SU-DHL-6 (cell line): ENCODE results near the gene SETD1B.

Source experiments
- H2AFZ ChIP-seq: fragments of 200-600 bp; sonication (generic); 2 replicates; pipeline ENCODE4 v1.6.1; 2014; ENCODE audit warnings: low read depth, mild to moderate bottlenecking, moderate library complexity, mixed read lengths, antibody characterized with exemption, low read length; ENCODE audit not compliant: severe bottlenecking
- H3F3A ChIP-seq: fragments of 200-600 bp; shearing (Covaris generic); 2 replicates; pipeline ENCODE4 v1.6.0; 2016; ENCODE audit warnings: antibody characterized with exemption, mild to moderate bottlenecking; ENCODE audit not compliant: insufficient read depth
- H3K27ac ChIP-seq: fragments of 200-600 bp; sonication (generic); 2 replicates; pipeline ENCODE4 v1.5.1; 2016; ENCODE audit warnings: low read depth, mild to moderate bottlenecking, low read length, moderate library complexity, mixed read lengths
- H3K27me3 ChIP-seq: fragments of 200-600 bp; sonication (generic), shearing (Covaris generic); 2 replicates; pipeline ENCODE4 v1.6.0; 2014; ENCODE audit warnings: mild to moderate bottlenecking, low read length
- H3K36me3 ChIP-seq: fragments of 200-600 bp; sonication (generic); 2 replicates; pipeline ENCODE4 v1.6.1; 2014; ENCODE audit warnings: mild to moderate bottlenecking, low read length, mixed read lengths
- H3K4me2 ChIP-seq: fragments of 300-600, 200-600 bp; shearing (Covaris generic), sonication (generic); 2 replicates; pipeline ENCODE4 v1.6.0; 2014; ENCODE audit warnings: low read length, low read depth, mild to moderate bottlenecking; ENCODE audit not compliant: poor library complexity, severe bottlenecking
- H3K4me3 ChIP-seq: fragments of 200-600 bp; sonication (generic); 2 replicates; pipeline ENCODE4 v1.5.1; 2014; ENCODE audit warnings: antibody characterized with exemption, low read length, mild to moderate bottlenecking, mixed read lengths; ENCODE audit not compliant: insufficient read depth, poor library complexity, severe bottlenecking
- H3K79me2 ChIP-seq: fragments of 200-600 bp; sonication (generic); 2 replicates; pipeline ENCODE4 v1.6.1; 2014; ENCODE audit warnings: mild to moderate bottlenecking, low read length, moderate library complexity; ENCODE audit not compliant: insufficient read depth
- H3K9ac ChIP-seq: fragments of 200-600 bp; sonication (generic); 2 replicates; pipeline ENCODE4 v1.7.0; 2014; ENCODE audit warnings: mild to moderate bottlenecking, low read length
- H3K9me2 ChIP-seq: fragments of 200-600 bp; sonication (generic); replicated peaks from 2 replicates; pipeline ENCODE4 v1.6.1; 2014; ENCODE audit warnings: low read length; ENCODE audit not compliant: insufficient read depth
- H3K9me3 ChIP-seq: fragments of 200-600 bp; sonication (generic); 2 replicates; pipeline ENCODE4 v1.6.1; 2014; ENCODE audit warnings: low read length, mixed read lengths; ENCODE audit not compliant: insufficient read depth
- H4K20me1 ChIP-seq: fragments of 200-600 bp; sonication (generic); 2 replicates; pipeline ENCODE4 v1.6.1; 2014; ENCODE audit warnings: low read depth, mild to moderate bottlenecking, antibody characterized with exemption, low read length, moderate library complexity, mixed read lengths
- EZH2phosphoT487 ChIP-seq: fragments of 200-600 bp; sonication (generic), shearing (Covaris generic); conservative IDR thresholded peaks from 2 replicates; pipeline ENCODE4 v1.6.1; 2018; ENCODE audit warnings: mild to moderate bottlenecking, antibody characterized with exemption, low read length, moderate library complexity, mixed read lengths
- TF ChIP-seq, protein P1 (sequence below): fragments of 200-600 bp; sonication (generic); IDR thresholded peaks from one replicate; pipeline ENCODE4 v1.5.1; 2017; ENCODE audit warnings: antibody characterized with exemption, mild to moderate bottlenecking, low read length, moderate library complexity; ENCODE audit not compliant: insufficient read depth, poor library complexity, severe bottlenecking

Gene SETD1B

DNA sequence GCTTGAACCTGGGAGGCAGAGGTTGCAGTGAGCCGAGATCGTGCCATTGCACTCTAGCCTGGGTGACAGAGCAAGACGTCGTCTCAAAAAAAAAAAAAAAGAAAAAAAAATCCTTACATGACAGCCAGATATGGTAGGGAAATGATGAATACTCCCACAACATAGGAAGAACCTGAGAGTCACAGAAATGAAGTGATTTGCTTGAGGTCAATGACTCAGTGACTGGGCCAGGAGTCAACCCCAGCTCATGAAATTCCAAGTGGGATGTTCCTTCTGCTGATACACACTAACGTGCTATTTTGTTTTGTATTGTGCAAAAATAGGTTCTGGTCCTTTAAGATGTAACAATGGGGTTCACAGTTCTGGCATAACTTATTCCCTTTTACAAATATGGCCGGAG is 19.3 kb upstream of the SETD1B start:
- Histone ChIP-seq H3F3A (peaks cover 13% of the 10 kb centered on the region; the same call in 1 of the 2 replicates), H3K36me3 (no peaks in the 10 kb centered on the region), H3K9me3 (no peaks in the 10 kb centered on the region), H3K4me3 (no peak overlapping the region), H4K20me1 (no peaks in the 10 kb centered on the region), H3K79me2 (peaks cover 45% of the 10 kb centered on the region), H3K27me3 (no peaks in the 10 kb centered on the region), H3K27ac (no peak overlapping the region), H3K4me2 (peak overlapping the region; percentile 17), H3K9me2 (no peaks in the 10 kb centered on the region), H3K9ac (no peak overlapping the region), H2AFZ (no peak overlapping the region)
- TF ChIP-seq EZH2phosphoT487 = no peak

DNA sequence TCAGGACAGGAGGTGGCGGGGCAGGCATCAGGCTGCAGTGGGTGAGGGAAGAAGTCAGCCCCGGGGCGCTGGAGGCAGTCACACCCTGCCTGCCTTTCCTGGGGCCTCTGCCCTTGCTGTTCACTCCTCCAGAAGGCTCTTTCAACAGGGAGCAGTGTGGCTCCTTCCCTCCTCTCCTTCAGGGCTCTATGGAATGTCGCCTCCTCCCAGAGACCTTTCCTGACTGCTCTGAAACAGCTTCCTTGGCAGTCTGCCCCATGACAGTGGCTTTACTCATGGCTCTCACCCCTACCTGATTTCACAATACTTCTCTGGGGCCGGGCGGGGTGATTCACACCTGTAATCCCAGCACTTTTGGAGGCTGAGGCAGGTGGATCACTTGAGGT is 17.4 kb upstream of the SETD1B start:
- Histone ChIP-seq H3K9me3 (no peaks in the 10 kb centered on the region), H3K79me2 (peaks cover 51% of the 10 kb centered on the region), H4K20me1 (no peaks in the 10 kb centered on the region), H3K27me3 (no peaks in the 10 kb centered on the region), H3K36me3 (no peaks in the 10 kb centered on the region), H3K4me2 (no peak overlapping the region), H3F3A (peaks cover 24% of the 10 kb centered on the region), H3K27ac (no peak overlapping the region; the same call in 1 of the 2 replicates), H2AFZ (no peak overlapping the region), H3K4me3 (no peak overlapping the region), H3K9ac (no peak overlapping the region), H3K9me2 (no peaks in the 10 kb centered on the region)
- TF ChIP-seq, protein P1, sequence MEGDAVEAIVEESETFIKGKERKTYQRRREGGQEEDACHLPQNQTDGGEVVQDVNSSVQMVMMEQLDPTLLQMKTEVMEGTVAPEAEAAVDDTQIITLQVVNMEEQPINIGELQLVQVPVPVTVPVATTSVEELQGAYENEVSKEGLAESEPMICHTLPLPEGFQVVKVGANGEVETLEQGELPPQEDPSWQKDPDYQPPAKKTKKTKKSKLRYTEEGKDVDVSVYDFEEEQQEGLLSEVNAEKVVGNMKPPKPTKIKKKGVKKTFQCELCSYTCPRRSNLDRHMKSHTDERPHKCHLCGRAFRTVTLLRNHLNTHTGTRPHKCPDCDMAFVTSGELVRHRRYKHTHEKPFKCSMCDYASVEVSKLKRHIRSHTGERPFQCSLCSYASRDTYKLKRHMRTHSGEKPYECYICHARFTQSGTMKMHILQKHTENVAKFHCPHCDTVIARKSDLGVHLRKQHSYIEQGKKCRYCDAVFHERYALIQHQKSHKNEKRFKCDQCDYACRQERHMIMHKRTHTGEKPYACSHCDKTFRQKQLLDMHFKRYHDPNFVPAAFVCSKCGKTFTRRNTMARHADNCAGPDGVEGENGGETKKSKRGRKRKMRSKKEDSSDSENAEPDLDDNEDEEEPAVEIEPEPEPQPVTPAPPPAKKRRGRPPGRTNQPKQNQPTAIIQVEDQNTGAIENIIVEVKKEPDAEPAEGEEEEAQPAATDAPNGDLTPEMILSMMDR = no peak
- no peak for TF ChIP-seq EZH2phosphoT487

DNA sequence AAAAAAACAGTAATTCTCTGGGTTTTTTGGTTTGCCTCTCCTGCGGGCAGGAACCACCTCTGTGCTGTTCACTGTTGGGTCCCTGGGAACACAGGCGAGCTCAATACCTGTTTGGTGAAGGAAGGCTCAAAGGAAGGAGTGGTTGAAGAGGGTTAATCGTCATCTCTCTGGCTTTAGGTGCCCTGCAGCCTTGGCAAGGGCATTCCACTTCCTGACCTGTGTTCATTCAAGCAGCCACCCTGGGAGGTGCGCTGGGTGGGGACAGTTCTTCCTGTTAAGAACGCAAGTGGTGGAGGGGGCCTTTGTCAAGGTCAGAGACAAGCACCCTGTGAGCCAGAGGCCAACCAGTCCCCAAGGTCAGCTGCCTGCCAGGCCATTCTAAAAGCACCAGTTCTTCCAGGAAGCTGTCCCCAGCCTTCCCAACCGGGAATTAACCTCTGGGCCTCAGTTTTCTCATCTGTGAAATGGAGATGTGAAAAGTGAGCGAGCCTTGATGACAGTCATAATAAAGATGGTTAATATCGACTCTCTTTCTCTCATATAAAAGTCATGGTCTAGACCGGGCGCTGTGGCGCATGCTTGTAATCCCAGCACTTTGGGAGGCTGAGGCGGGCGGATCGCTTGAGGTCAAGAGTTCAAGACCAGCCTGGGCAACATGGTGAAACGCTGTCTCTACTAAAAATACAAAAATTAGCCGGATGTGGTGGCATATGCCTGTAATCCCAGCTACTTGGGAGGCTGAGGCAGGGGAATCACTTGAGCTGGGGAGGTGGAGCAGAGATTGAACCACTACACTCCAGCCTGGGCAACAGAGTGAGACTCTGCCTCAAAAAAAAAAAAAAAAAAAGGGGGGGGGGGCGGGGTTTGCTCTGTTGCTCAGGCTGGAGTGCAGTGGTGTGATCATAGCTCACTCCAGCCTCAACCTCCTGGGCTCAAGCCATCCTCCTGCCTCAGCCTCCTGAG is 16.5 kb upstream of the SETD1B start:
- no peak for TF ChIP-seq EZH2phosphoT487
- TF ChIP-seq, protein P1 = no peak
- Histone ChIP-seq H3K79me2 (peaks cover 58% of the 10 kb centered on the region), H3F3A (peaks cover 25% of the 10 kb centered on the region), H3K27me3 (no peaks in the 10 kb centered on the region), H2AFZ (no peak overlapping the region), H3K36me3 (no peaks in the 10 kb centered on the region), H3K4me2 (peak overlapping the region; percentile 2), H3K4me3 (no peak overlapping the region), H4K20me1 (no peaks in the 10 kb centered on the region), H3K9me3 (no peaks in the 10 kb centered on the region), H3K9me2 (no peaks in the 10 kb centered on the region), H3K27ac (peak overlapping the region; percentile 59), H3K9ac (peak overlapping the region; percentile 19; the same call in 1 of the 2 replicates)
